ENCODE measurements around the gene LYST. TPM values are rescaled to one million over a fixed set of nuclear protein-coding genes. Genes with fewer than 3 reads are reported as not detected.

LYST gene
- total and polyA plus RNA-seq, 2 of the 4 experiments (the other 2 are of a cell fraction), result 2.2 to 7.2 TPM

- TF ChIP-seq RAD21 (IDR thresholded peaks at IDR 0.05; ENCODE audit: low read length), result no peak
Observed at GRCh38 chr1:235650341-235651169, 216.2 kb downstream of the LYST start (continued).

GRCh38 chr1:235649368-235650163 lies 217.1 kb downstream of the LYST start, which contains the start of gene GNG4:
Gene GNG4, minus strand, starts transcription at chr1:235649784. Its CDS starts 65,946 bp downstream, at chr1:235583838.
- no peak within 1 kb of the TSS for H3K56ac ChIP-seq (ENCODE audit: extremely low read depth, insufficient read depth, low read length)
- intact Hi-C loops (cut with micrococcal nuclease) (loop anchor here (2.0 kb wide), 1 partner anchor 17 kb away; no protein-coding TSS in a partner anchor), dilution Hi-C loops (cut with HindIII; ENCODE audit: low sequenced_read_pairs, unreplicated experiment) (no loop called here), in situ Hi-C loops (cut with MboI; ENCODE audit: low sequenced_read_pairs) (no loop called here)
- ChIA-PET CTCF (interaction anchor here (1.0 kb wide), 1 partner anchor 9 kb away, joined by 6 read pairs; no protein-coding TSS in a partner anchor), POLR2A (ENCODE audit: unreplicated experiment) (no interaction called here)
- H2AFZ ChIP-seq (replicated peaks; ENCODE audit: low read length, poor library complexity), result peak within 1 kb of the TSS; percentile 83
- no peak within 1 kb of the TSS; the same call in 1 of the 2 replicates for H3K27ac ChIP-seq (ENCODE audit: insufficient read depth, low read length)
- peak within 1 kb of the TSS; percentile 53 for H3K4me3 ChIP-seq (ENCODE audit: insufficient read depth, low read depth, low read length)
- H2BK5ac ChIP-seq (ENCODE audit: low read depth, low read length, poor library complexity, severe bottlenecking), result no peak within 1 kb of the TSS
- DNase-seq (no peak), ATAC-seq (ENCODE audit: low read depth) (peak; percentile 66)
- no peaks in the 10 kb centered on the region for H3K9me1 ChIP-seq (ENCODE audit: insufficient read depth, low read length)
- no peak within 1 kb of the TSS for H3K9ac ChIP-seq (ENCODE audit: low read depth, low read length)
- 0 out of 2 replicates have a peak, but pooled peaks cover 3% of the 10 kb centered on the region for H4K20me1 ChIP-seq (ENCODE audit: insufficient read depth, low read length)
- no peak within 1 kb of the TSS for H2AK9ac ChIP-seq (replicated peaks; ENCODE audit: low read depth, low read length, poor library complexity)
- no peak within 1 kb of the TSS for H2BK20ac ChIP-seq (ENCODE audit: low read depth, low read length)
- no peak within 1 kb of the TSS for H4K5ac ChIP-seq (ENCODE audit: low read depth, low read length)
- no peaks in the 10 kb centered on the region for H3K4me1 ChIP-seq (ENCODE audit: control insufficient read depth, insufficient read depth, low read length)
- H3K14ac ChIP-seq (replicated peaks; ENCODE audit: low read depth, low read length), result no peak within 1 kb of the TSS
- H3K27me3 ChIP-seq (ENCODE audit: control insufficient read depth, insufficient read depth, low read length), result peaks cover 40% of the 10 kb centered on the region
- 0% methylated on average over 48 of the region's 111 CpGs; no CpG with 5 or more reads in 1 of the 2 experiments for WGBS, 2 experiments (ENCODE audit: extremely low coverage in 2 of 2, insufficient read length in 1 of 2)
- no peak within 1 kb of the TSS for H2AK5ac ChIP-seq (ENCODE audit: low read depth, low read length)
- BruUV-seq (replicated peaks), result no TSS peak
- no peak within 1 kb of the TSS for H3K4ac ChIP-seq (ENCODE audit: low read depth, low read length)
- no peak within 1 kb of the TSS for H2BK15ac ChIP-seq (ENCODE audit: low read depth, low read length)
- peak within 1 kb of the TSS; percentile 74 for H3K4me2 ChIP-seq (ENCODE audit: low read depth, low read length)
- no peak within 1 kb of the TSS for H3K23ac ChIP-seq (ENCODE audit: low read depth, low read length)
- no peak for TF ChIP-seq RCOR1 (IDR thresholded peaks at IDR 0.05; ENCODE audit: insufficient replicate concordance, low read length)
- TF ChIP-seq BHLHE40 (IDR thresholded peaks at IDR 0.05; ENCODE audit: low read depth, low read length), result peak; percentile 46; the same call in 1 of the 2 replicates
- no peak within 1 kb of the TSS for H3K18ac ChIP-seq (ENCODE audit: low read depth, low read length)
- no peaks in the 10 kb centered on the region for H3K36me3 ChIP-seq (ENCODE audit: control insufficient read depth, insufficient read depth, low read length)
- no peak within 1 kb of the TSS for H2BK120ac ChIP-seq (ENCODE audit: low read depth, low read length)
- no peak within 1 kb of the TSS for H4K91ac ChIP-seq (ENCODE audit: insufficient read depth, low read depth, low read length)
- H4K8ac ChIP-seq (ENCODE audit: low read depth in 2 of 2, low read length in 2 of 2), result no peak within 1 kb of the TSS
- H3K9me3 ChIP-seq (ENCODE audit: control insufficient read depth, insufficient read depth, low read length), result no peaks in the 10 kb centered on the region; the same call in 1 of the 2 replicates
- no peaks in the 10 kb centered on the region for H3K79me1 ChIP-seq (ENCODE audit: low read depth in 1 of 2, low read length in 2 of 2)

Measured in IMR-90 (cell line).